Urothelium cell line (cell line): ENCODE measurements around the gene HEATR5B.

Experiments
- DNase-seq: peaks from one replicate; pipeline ENCODE4 v3.0.0; 2011; ENCODE audit warnings: low spot score, mixed read lengths
- FAIRE-seq: peaks from 2 replicates; lab custom pipeline; 2011; peaks lifted over from hg19 to GRCh38; lab: Jason Lieb, UNC

HEATR5B gene

GRCh38 chr2:37083873-37084794, at the start of gene HEATR5B, which contains the start of gene GPATCH11:
TSS of gene HEATR5B (minus strand) at chr2:37084372. CDS start at chr2:37083414, 958 bp downstream.
TSS of gene GPATCH11 (plus strand) at chr2:37084518. CDS start at chr2:37088382, 3,864 bp downstream.
- FAIRE-seq (peak; percentile 53), DNase-seq (peak; percentile 100)

GRCh38 chr2:37132914-37133313, 48.7 kb upstream of the HEATR5B start:
- FAIRE-seq: no peak

GRCh38 chr2:37125416-37125815, 41.2 kb upstream of the HEATR5B start:
- no peak for DNase-seq
- no peak for FAIRE-seq

More at GRCh38 chr2:37132914-37133313, 48.7 kb upstream of the HEATR5B start:
- no peak for DNase-seq

DNA sequence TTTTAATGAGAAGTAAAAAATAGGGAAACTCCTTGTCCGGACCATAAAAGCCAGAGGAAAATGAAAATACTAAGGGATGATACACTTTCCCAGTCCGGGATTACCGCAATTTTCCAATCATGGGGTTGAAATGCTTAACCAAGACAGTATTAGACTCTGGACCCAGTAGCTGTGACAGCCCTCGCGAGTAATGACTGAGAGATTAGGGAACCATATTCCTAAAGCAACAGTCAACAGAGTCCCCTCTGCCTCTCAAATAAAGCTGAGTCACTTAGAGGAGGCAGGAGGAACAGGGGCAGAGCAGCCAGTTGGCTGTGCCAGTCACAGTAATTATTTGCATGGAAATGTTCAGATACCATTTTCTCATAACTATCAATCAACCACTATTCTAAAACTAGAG, 35.0 kb upstream of the HEATR5B start:
- DNase-seq (no peak), FAIRE-seq (no peak)

DNA sequence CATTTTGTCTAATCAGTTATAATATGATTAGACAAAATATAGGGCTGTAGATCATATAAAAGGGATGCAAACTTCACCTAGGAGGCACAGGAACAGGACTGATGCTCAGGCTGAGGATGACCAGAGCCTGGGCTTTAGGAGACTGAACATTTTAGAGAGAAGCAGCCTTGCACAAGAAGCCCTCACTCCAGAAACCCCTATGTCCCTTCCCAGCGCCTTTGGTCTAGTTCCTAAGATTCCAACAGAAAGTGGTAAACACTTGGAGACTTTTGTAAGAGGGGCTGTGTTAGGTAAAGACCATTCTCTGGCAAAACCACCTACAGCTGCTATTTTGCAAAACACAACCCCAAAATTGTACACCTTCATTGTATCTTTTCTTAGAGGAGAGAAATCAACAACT, 33.4 kb upstream of the HEATR5B start:
- FAIRE-seq: no peak

GRCh38 chr2:37111958-37112357, 27.8 kb upstream of the HEATR5B start:
- DNase-seq: no peak
- FAIRE-seq: no peak

More for the DNA sequence above, 33.4 kb upstream of the HEATR5B start:
- DNase-seq: no peak

DNA sequence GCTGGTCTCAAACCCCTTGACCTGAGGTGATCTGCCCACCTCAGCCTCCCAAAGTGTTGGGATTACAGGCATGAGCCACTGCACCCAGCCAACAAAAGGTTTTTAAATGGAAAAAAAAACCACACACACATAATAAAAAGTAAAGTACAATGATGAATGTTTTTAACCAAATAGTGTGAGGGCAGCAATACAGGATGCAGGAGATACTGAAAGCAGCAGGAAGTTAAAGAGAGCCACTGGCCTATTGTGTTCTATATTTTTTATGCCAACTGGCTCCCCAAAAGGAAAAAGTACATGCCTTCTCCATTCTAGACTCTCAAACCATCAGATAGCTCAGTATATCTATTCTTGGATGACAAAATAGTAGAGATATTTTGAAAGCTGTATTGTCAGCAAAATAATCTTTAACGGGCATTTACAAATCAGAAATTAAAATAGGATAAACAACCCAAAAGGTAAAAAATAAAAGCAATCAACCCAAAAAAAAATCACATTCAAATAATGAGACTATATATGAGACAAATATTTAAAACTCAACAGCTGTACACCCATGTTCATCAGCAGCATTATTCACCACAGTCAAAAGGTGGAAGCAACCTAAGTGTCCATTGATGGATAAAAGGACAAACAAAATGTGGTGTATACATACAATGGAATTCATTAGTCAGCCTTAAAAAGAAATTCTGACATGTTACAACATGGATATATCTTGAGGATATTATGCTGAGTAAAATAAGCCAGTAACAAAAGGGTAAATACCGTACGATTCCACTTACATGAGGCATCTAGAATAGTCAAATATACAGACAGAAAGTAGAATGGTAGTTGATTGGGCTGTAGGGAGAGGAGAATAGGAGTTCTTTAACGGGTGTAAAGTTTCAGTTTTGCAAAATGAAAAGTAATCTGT, 26.4 kb upstream of the HEATR5B start:
- FAIRE-seq: no peak

DNA sequence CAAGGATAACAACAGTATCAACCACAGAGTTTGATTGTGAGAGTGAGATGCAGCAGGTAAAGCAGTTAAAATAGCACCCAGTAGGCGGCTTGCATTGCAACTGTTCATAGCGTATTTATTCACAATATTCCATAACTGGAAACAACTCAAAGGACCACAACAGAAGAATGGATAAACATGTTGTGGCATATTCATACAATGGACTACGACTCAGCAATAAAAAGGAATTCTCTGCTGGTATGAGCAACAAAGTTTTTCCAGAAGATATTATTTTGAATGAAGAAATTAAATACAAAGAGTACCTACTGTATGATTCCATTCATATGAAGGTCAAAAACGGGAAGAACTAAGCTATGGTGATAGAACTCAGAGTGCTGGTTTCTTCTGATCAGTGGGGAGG, 25.4 kb upstream of the HEATR5B start:
- FAIRE-seq: no peak
- DNase-seq: no peak

More for the DNA sequence above, 26.4 kb upstream of the HEATR5B start:
- no peak for DNase-seq

- FAIRE-seq (no peak), DNase-seq (no peak)
These were observed 21.0 kb upstream of the HEATR5B start for GRCh38 chr2:37105150-37105549.

- FAIRE-seq: no peak
- no peak for DNase-seq
These were observed 20.0 kb upstream of the HEATR5B start for GRCh38 chr2:37104178-37104577.

GRCh38 chr2:37102588-37102987, 18.4 kb upstream of the HEATR5B start:
- FAIRE-seq (no peak), DNase-seq (no peak)

GRCh38 chr2:37100054-37100453, 15.9 kb upstream of the HEATR5B start:
- DNase-seq: no peak
- FAIRE-seq: no peak

DNA sequence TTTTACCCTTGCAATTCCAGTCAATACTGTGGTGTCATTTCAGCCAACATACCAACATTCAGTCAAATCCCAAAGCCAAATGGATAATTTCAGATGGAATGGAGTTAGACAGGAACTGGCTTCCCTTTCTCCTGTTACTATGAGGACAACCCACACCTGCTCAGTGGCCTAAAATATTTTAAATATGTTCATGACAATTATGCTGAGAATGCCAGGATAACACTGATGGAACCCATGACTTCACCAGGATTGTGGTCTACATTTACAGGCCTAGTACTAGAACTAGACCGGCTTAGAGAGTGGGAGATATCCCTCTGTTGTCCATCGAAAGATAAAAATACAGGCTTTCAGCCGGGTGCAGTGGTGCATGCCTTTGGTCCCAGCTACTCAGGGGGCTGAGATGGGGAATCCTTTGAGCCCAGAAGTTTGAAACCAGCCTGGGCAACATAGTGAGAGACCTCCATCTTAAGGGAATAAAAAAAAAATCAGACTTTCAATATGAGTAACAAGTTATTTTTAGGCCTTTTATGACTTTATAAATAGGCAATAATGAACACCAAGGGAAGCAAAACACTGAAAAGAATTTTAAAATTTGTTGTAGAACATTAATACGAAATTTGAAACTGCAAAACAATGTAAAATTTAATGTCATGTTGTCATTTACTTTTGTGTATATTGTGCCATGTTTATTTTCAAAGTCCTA, 14.4 kb upstream of the HEATR5B start:
- DNase-seq (no peak), FAIRE-seq (no peak)

GRCh38 chr2:37096568-37096967, 12.4 kb upstream of the HEATR5B start:
- DNase-seq: no peak
- FAIRE-seq: no peak

DNA sequence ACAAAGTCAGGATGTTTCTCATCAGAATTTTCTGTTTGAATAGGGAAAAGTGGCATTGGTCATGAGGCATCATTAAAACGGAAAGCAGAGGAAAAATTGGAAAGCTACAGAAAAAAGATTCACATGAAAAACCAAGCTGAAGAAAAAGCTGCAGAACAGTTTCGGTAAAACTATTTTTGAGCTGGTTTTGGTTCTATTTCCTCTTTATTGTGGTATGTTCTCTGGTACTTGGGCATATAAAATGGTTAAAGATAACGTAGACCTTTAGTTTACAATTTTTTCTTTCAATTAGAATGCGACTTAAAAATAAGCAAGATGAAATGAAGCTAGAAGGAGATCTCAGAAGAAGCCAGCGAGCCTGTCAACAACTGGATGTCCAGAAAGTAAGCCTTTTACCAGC, 7.7 kb upstream of the HEATR5B start:
- DNase-seq: no peak
- FAIRE-seq: no peak

GRCh38 chr2:37090019-37090477, 5.9 kb upstream of the HEATR5B start:
- FAIRE-seq: no peak

GRCh38 chr2:37085731-37086147, 1.6 kb upstream of the HEATR5B start:
- DNase-seq (no peak), FAIRE-seq (no peak)

More at GRCh38 chr2:37090019-37090477, 5.9 kb upstream of the HEATR5B start:
- no peak for DNase-seq

DNA sequence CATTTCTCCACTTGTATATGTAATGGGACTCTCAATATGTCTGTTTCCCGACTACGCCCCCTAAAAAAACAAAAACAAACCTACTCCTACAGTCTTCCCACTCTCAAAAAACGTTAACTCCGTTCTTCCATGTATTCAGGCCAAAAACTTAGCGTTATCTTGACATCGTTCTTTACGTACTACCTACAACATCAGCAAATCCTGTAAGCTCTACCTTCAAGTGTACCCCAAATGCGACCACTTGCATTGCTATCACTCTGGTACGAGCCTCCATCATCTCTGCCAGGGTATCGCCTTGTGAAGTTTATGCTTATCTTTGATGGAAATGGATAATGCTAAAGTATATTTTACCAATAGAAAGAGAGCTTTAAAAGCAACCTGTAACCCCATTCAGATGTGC, 625 bp upstream of the HEATR5B start:
- peak; percentile 5 for FAIRE-seq

GRCh38 chr2:37080689-37081088, 3.5 kb downstream of the HEATR5B start:
- no peak for FAIRE-seq
- DNase-seq: no peak

More for the DNA sequence above, 625 bp upstream of the HEATR5B start:
- DNase-seq: no peak

DNA sequence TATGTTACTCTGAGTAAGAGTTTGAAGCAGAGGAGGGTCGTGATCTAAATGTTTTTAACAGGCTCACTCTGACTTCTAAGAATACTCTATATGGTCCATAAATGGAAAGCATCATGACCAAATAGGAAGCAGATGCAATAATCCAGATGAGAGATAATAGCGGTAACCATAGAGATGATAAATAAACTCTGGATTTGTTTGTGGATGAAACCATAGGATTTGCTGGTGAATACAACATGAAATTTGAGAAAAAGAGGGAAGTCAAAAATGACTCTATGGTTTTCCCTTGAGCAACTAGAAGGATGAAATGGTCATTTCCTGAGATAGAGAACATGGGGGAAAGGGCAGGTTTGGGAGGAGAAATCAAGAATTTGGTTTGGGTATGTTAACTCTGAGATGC, 3.9 kb downstream of the HEATR5B start:
- FAIRE-seq: no peak
- no peak for DNase-seq
